ENCODE results near the gene DIDO1.
A peak's percentile ranks its signal among the peaks of the same experiment; 100 is the strongest.

The DIDO1 gene

DNA sequence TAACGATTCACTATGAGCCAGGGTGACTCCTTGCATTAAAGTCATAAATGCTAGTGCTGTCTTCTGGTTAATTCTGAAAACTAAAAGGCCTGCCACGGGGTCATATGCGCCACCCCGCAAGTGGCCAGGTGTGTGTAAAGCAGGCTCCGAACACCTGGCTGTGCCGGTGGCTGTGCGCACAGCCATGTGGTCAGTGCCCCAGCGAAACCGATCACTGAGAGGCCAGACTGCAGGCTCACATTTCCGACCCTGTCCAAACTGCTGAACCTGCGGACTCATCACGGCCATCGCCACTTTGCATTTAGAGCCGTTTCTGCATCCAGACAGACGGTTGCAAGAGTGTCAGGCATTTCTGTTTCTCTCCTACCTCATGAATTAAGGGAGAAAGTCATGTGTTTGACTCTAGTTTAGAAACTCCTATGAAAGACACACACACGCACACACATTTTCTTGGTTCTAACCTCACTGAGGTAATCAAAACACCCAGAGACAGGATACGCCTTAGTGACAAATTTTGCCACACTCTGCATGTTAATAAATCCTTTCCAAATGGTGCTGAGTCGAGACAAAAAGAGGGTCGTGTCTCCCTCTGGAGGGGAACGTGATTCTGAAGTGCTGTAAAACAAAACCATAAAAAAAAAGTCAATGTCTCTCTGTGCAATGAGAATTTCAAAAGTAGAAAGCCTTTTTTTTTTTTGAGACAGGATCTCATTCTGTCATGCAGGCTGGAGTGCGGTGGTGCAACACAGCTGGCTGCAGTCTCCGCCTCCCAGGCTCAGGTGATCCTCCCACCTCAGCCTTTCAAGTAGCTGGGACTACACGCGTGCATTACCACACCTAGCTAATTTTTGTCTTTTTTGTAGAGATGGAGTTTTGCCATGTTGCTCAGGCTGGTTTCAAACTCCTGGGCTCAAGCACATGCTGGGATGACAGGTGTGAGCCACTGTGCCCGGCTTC, 33.7 kb downstream of the DIDO1 start:
- peak overlapping the region in 1 of 2 donors; percentile 9 for H3K4me3 Mint-ChIP-seq
- H3K27ac Mint-ChIP-seq = peak overlapping the region; percentile 67 to 69
- H3K27me3 Mint-ChIP-seq = no peaks in the 10 kb centered on the region
- no peak for DNase-seq
- H3K4me1 Mint-ChIP-seq = peaks cover 60% of the 10 kb centered on the region
- H3K9me3 Mint-ChIP-seq = no peaks in the 10 kb centered on the region
- peak; percentile 79 for ATAC-seq

DNA sequence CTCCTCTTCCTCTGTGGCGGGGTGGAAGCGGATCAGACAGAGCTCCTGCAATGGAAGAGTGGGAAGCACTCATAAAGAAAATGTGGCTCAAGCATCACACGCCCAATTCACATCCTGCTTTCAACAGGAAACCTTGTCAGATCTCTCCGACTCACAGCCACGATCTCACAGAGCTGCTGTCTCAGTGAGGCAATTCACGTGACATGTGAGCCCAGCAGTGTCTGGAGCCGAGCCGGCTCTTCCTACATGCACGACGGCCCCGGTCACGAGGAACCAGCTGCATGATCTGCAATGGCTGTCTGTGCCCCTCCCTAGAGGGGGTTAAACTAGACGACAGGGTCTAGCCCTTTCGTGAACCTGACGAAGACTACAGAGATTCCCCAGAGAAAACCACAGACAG, 35.2 kb downstream of the DIDO1 start:
- H3K27me3 Mint-ChIP-seq = no peaks in the 10 kb centered on the region
- peak overlapping the region in 1 of 2 donors; percentile 93 for H3K27ac Mint-ChIP-seq
- H3K9me3 Mint-ChIP-seq = no peaks in the 10 kb centered on the region
- ATAC-seq (no peak), DNase-seq (no peak)
- H3K4me3 Mint-ChIP-seq = no peak overlapping the region
- H3K4me1 Mint-ChIP-seq = peaks cover 75% of the 10 kb centered on the region

DNA sequence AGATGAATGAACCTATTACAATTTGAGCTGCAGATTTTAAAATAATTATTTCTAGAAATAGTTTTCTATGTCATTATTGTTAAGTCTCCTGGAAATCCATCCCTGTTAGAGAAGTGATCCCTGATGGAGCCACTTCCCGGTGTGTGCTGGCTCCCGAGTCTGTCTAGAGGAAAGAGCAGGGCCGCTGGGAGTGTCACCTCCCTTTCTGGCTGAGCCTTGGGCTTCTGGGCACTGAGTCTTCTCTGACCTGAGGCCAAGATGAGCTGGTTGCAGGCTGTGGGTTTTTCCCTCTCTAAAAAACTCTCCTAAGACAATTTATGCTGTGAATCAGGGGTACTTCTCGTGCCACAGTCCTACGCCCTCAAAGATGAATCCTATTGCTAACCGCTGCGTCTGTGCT, 35.9 kb downstream of the DIDO1 start:
- DNase-seq = no peak
- Mint-ChIP-seq H3K4me3 (no peak overlapping the region), H3K27ac (no peak overlapping the region), H3K9me3 (no peaks in the 10 kb centered on the region), H3K4me1 (peaks cover 71% of the 10 kb centered on the region), H3K27me3 (no peaks in the 10 kb centered on the region)
- ATAC-seq = no peak

DNA sequence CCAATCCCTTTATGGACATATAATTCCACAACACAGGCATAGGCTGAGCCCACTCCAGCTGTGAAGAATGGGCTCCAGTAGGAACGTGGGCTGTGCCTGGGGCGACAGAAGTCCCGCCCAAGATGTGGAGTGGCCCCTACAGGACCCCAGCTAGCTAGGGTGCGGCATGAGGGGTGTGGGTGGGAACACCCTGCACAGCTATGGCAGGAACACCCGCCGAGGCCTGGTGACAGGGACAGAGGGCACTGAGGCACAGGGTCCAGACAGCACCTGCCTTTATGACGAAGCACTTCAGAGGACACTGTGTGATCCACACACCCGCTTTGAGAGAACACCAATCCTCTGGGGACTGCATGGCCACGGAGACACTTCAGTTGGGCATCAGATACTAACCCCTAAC, 36.4 kb downstream of the DIDO1 start:
- Mint-ChIP-seq H3K4me3 (no peak overlapping the region), H3K9me3 (no peaks in the 10 kb centered on the region), H3K27me3 (no peaks in the 10 kb centered on the region), H3K4me1 (peaks cover 66% of the 10 kb centered on the region), H3K27ac (no peak overlapping the region)
- DNase-seq (no peak), ATAC-seq (no peak)

DNA sequence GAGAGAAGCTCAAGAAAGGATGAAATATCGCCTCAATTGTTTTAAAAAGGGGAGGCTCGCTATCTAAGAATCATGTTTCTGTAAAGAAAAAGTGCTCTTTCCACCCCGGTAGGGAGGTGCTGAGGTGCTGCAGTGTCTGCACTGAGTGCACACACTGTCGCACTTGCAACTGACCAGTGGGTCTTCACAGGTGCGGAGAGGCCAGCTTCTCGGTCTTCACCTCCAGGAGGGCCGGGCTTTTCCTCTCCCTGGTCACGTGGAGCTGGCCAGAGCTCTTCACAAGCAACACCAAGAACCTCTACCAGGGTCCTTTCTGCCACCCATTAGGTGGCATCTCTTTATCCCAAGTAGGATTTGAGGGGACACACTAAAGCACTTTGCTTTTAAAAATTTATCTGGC, 36.9 kb downstream of the DIDO1 start:
- ATAC-seq (no peak), DNase-seq (no peak)
- Mint-ChIP-seq H3K9me3 (no peaks in the 10 kb centered on the region), H3K27ac (no peak overlapping the region), H3K27me3 (no peaks in the 10 kb centered on the region), H3K4me1 (peaks cover 66% of the 10 kb centered on the region), H3K4me3 (no peak overlapping the region)

DNA sequence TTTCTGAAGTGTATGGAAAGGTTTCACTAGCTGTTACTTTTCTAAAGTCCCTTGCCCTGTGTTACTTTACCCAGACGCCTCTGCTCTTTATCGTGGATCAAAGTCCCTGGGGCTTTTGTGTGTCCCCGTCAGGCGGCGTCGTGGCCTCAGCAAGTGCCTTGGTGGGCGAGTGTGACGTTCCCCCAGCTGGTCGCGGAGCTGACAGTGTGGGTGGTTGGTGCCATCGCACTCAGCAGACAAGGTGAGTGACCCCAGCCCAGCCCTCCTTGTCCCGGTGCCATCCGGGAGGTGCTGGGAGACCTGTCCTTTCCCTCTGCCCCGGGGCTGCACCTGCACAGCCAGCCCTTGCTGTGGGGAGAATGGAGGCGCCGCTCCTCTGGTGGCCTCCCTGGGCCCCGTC, 37.4 kb downstream of the DIDO1 start:
- Mint-ChIP-seq H3K27me3 (no peaks in the 10 kb centered on the region), H3K4me1 (peaks cover 61% of the 10 kb centered on the region)

DNA sequence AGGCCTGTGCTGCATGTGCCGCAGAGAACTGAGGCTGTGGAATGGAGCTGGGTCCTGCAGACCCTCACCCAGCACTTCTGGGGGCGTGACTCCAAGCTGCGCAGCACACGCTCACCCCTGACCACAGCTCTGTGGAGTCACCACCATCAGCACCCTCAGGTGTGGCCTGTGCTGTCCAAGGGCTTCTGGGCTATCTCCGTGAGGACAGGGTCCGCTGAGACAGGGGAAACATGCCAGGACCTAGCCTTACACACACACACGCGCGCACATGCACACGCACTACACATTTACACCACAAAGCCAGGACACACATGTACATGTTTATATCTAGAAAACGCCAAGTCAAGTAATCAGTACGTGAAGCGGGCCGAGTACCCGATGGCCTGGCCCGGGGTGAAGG, 37.9 kb downstream of the DIDO1 start:
- Mint-ChIP-seq H3K4me1 (peaks cover 56% of the 10 kb centered on the region), H3K4me3 (no peak overlapping the region), H3K9me3 (no peaks in the 10 kb centered on the region), H3K27me3 (no peaks in the 10 kb centered on the region), H3K27ac (no peak overlapping the region)
- DNase-seq = no peak
- ATAC-seq = no peak

More for the DNA sequence above, 37.4 kb downstream of the DIDO1 start:
- no peak overlapping the region for H3K27ac Mint-ChIP-seq
- no peaks in the 10 kb centered on the region for H3K9me3 Mint-ChIP-seq
- H3K4me3 Mint-ChIP-seq = no peak overlapping the region
- ATAC-seq (no peak), DNase-seq (no peak)

DNA sequence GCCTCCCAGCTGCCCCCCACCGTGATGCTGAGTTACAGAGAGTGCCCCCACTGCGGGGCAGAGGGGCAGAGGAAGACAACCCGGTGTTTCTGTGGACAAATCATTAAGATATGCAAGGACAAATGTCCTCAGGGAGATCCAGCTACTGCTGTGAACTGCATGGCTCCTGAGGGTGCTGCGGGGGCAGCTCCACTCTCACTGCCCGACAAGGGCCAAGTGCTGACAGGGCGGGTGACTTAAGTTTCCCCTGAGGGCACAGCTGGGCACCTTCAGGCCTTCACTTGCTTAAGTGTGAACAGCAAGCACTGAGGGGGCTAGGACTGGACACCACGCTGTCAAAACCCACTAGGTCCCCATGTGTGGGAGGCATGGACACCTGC, 38.5 kb downstream of the DIDO1 start:
- DNase-seq (no peak), ATAC-seq (no peak)
- H3K4me3 Mint-ChIP-seq = peak overlapping the region in 1 of 2 donors; percentile 44
- no peaks in the 10 kb centered on the region for H3K9me3 Mint-ChIP-seq
- no peak overlapping the region for H3K27ac Mint-ChIP-seq
- peaks cover 50% of the 10 kb centered on the region for H3K4me1 Mint-ChIP-seq
- H3K27me3 Mint-ChIP-seq = no peaks in the 10 kb centered on the region

DNA sequence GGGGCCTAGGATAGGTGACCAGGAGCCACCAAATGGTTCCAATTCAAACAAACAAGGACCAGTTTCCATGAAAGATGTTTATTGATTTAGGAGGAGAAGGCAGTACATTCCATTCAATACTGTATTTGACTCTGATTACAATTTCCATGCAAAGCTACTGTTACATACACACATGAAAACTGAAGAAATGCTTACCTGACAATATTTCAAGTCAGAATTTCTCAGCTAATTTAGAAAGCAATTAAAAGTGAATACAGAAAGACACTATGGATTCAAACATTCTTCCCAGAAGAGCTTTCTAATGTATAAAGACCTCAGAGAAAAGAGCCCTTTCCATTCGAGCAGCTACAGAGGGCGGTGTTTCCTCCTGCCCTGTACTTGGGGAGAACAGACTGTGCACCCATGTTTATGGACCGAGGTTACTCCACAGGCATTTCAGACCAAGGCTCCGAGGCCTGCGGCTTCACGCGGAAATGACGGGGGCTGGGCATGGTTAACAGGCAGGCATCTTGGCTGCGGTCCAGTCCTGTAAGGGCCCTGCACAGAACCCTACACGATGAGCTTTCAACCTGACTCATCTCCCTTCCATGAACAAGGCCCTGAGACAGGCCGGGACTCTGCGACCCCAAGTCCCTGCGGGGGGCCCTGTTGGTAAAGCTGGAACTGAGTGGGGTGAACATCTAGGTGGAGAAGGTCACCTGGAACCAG, 39.0 kb downstream of the DIDO1 start:
- peak overlapping the region in 1 of 2 donors; percentile 63 for H3K27ac Mint-ChIP-seq
- H3K27me3 Mint-ChIP-seq = no peaks in the 10 kb centered on the region
- ATAC-seq = peak; percentile 84
- peak; percentile 31 to 62 for DNase-seq
- peaks cover 45% of the 10 kb centered on the region for H3K4me1 Mint-ChIP-seq
- no peaks in the 10 kb centered on the region for H3K9me3 Mint-ChIP-seq
- H3K4me3 Mint-ChIP-seq = peak overlapping the region in 1 of 2 donors; percentile 44

DNA sequence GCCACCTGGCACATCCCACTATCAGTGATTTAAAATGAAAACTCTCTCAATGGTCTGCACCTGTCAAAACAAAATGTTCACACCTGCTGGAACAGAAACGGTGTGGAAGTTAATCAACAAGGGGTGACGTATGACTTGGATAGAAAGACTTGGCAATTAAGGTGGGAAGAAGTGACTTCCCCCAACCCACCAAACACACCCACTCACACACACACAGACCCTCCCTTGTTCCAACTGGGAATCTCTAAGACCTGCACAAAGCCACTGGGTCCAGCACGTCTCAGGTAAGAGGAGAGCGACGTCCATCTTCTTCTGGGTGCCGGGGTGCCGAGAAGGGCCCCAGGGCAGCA, 39.6 kb downstream of the DIDO1 start:
- Mint-ChIP-seq H3K27ac (no peak overlapping the region), H3K27me3 (no peaks in the 10 kb centered on the region), H3K4me1 (peaks cover 38% of the 10 kb centered on the region), H3K9me3 (no peaks in the 10 kb centered on the region), H3K4me3 (peak overlapping the region in 1 of 2 donors; percentile 12)
- no peak for ATAC-seq
- DNase-seq = no peak

DNA sequence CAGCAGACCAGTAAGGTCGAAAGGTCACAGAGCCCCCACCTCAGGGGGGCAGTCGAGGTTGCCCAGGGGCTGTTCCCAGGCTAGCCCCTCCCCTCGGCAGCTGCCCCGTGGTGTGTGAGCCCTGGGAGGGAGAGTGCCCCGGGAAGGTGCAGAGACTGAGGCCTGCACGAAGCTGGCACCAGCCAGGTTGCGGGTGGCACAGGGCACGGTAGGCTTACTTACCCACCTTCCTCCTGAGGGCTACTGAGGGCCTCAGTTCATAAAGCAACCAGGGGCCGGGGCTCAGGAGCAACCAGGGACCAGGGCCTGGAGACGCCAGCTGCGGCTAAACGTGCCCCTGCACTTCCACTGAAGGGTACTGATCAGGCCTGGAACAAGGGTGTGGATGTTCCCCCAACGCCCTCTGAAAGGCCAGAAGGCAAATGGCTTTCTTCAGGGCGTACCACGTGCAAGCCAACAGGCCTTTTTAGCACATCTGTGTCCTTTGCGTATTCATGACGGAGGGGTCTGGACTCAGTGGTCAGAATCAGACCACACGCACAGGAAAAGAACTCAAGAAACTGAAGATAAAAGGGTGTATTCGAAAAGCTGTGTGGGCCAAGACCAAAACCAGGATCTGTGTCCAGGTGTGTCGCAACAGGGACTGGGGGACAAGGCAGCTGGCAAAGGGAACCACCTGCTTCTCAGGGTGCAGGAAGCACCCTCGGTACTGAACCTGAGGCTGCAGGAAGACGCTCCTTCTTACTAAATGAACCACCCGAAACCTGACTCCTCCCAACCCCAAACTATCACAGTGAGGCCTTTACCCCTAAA, 40.2 kb downstream of the DIDO1 start:
- Mint-ChIP-seq H3K4me1 (peaks cover 32% of the 10 kb centered on the region), H3K27ac (peak overlapping the region in 1 of 2 donors; percentile 78), H3K27me3 (no peaks in the 10 kb centered on the region), H3K9me3 (no peaks in the 10 kb centered on the region), H3K4me3 (no peak overlapping the region)
- ATAC-seq = no peak
- DNase-seq = no peak

DNA sequence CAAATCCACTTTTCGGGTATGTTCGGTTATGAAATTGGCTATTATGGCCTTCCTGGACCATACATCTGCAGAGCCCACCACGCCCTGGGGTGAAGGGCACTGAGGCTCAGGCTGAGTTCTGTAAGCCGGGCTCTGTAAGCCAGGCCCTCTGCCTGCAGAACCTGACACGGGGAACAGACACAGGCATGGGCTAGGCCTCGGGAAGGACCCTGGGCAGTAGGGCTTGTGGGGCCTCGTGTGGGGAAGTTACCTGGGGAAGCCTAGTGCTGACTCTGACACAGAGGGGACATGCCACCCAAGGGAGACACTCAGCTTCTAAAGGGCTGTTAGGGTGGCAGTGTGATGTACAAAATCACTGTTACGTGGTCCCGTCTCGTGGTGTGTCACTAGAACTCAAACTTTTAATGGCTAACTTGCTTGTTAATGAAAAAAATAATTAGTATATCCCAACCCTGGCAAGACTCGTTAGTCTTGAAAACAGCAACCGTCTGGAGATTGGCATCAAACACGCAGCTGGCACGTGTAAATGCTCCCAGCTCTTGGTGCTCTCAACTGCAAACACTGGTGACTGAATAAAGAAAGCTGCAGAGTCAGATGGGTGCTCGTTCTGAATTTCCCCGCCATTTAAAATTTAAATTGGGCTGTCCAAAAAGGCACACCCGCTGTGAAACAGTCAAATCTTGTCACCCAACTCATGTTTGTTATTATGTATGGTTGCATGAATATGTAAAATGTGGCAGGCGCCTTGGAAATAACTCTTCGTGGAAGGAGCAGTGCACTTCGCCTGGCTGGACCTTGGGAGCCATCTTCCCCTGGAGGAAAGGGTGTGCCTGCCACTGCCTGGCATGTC, 41.0 kb downstream of the DIDO1 start:
- Mint-ChIP-seq H3K4me3 (no peak overlapping the region), H3K27ac (peak overlapping the region in 1 of 2 donors; percentile 80), H3K9me3 (no peaks in the 10 kb centered on the region), H3K4me1 (peaks cover 25% of the 10 kb centered on the region), H3K27me3 (no peaks in the 10 kb centered on the region)
- DNase-seq (no peak), ATAC-seq (no peak)

DNA sequence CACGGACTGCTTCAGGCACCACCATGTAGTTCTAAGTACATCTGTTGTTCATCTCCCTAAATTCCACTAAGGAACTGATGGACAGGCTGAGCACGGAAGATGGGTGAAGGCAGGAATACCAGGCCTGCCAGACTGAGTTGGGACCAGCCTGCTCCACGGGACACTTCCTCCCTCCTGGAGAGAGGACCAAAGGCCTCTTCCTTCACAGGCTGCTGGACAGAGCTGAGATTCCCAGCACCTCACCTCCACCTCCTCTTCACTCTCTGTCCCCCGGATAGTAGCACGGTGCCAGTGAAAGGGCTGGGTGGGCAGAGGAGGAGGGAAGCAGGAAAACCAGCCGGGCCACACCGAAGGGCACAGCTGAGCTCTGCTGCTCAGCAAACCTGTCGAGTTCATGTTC, 41.7 kb downstream of the DIDO1 start:
- DNase-seq (no peak), ATAC-seq (no peak)
- Mint-ChIP-seq H3K9me3 (no peaks in the 10 kb centered on the region), H3K27ac (peak overlapping the region in 1 of 2 donors; percentile 80), H3K4me3 (no peak overlapping the region), H3K4me1 (peaks cover 25% of the 10 kb centered on the region), H3K27me3 (no peaks in the 10 kb centered on the region)

DNA sequence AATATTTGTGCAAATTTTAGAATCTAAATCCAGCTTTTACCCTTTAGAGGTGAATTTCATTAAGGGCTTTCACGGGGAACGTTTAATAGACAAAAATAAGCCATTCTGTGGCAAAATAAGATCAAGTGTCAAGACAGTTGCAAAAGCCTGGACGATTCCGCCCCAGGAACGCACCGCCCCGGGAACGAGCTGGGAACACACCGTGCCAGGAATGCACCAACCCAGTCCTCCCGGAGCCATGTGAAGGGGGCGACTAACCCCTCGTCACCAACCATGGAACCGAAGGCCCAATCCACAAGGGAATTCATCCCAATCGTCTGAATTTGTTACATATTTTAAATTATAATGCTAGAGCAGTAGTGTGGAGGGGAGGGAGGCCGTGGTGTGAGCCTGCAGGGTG, 43.9 kb downstream of the DIDO1 start:
- Mint-ChIP-seq H3K9me3 (no peaks in the 10 kb centered on the region), H3K27ac (no peak overlapping the region), H3K4me3 (no peak overlapping the region), H3K27me3 (no peaks in the 10 kb centered on the region), H3K4me1 (peaks cover 14% of the 10 kb centered on the region)
- ATAC-seq (no peak), DNase-seq (no peak)
